Karpas-422 (cell line): ENCODE results near the gene PSMB11. TPM values are rescaled to one million over a fixed set of nuclear protein-coding genes. Genes with fewer than 3 reads are reported as not detected.

Experiments used
- DNase-seq: peaks from one replicate; pipeline ENCODE4 v3.0.0-alpha.2; 2015
- H2AFZ ChIP-seq: fragments of 200-600 bp; sonication (generic); 2 replicates; pipeline ENCODE4 v1.6.1; 2014; ENCODE audit warnings: antibody characterized with exemption, low read length, mixed read lengths
- H3K27ac ChIP-seq: fragments of 200-600 bp; sonication (generic); 2 replicates; pipeline ENCODE4 v1.5.1; 2014; ENCODE audit warnings: mild to moderate bottlenecking, low read length, moderate library complexity
- H3K27me3 ChIP-seq: fragments of 200-600 bp; sonication (generic); 2 replicates; pipeline ENCODE4 v1.6.1; 2014; ENCODE audit warnings: low read length, mixed read lengths
- H3K36me3 ChIP-seq: fragments of 200-600 bp; sonication (generic); 2 replicates; pipeline ENCODE4 v1.6.1; 2014; ENCODE audit warnings: low read length, mixed read lengths; ENCODE audit not compliant: insufficient read depth
- H3K4me1 ChIP-seq: fragments of 200-600 bp; sonication (generic); 2 replicates; pipeline ENCODE4 v1.6.1; 2014; ENCODE audit warnings: mild to moderate bottlenecking, low read length, mixed read lengths
- H3K4me2 ChIP-seq: fragments of 200-600 bp; sonication (generic); 2 replicates; pipeline ENCODE4 v1.6.1; 2014; ENCODE audit warnings: low read length, low read depth, mild to moderate bottlenecking; ENCODE audit not compliant: poor library complexity, severe bottlenecking
- H3K4me3 ChIP-seq: fragments of 200-600 bp; sonication (generic); 2 replicates; pipeline ENCODE4 v1.5.1; 2014; ENCODE audit warnings: mild to moderate bottlenecking, antibody characterized with exemption, low read length, mixed read lengths
- H3K79me2 ChIP-seq: fragments of 200-600 bp; sonication (generic); 2 replicates; pipeline ENCODE4 v1.6.1; 2014; ENCODE audit warnings: mild to moderate bottlenecking, low read length, mixed read lengths
- H3K9ac ChIP-seq: fragments of 200-600 bp; sonication (generic); 2 replicates; pipeline ENCODE4 v1.6.0; 2014; ENCODE audit warnings: low read length
- H3K9me2 ChIP-seq: fragments of 200-600 bp; sonication (generic), shearing (Covaris generic); replicated peaks from 2 replicates; pipeline ENCODE4 v1.6.0; 2014; ENCODE audit warnings: mild to moderate bottlenecking, low read length, moderate library complexity; ENCODE audit not compliant: insufficient read depth
- H3K9me3 ChIP-seq: fragments of 300-700, 200-600 bp; sonication (generic); 2 replicates; pipeline ENCODE4 v1.6.1; 2014; ENCODE audit warnings: low read length, mixed read lengths
- H4K20me1 ChIP-seq: fragments of 200-600 bp; sonication (generic); 2 replicates; pipeline ENCODE4 v1.6.1; 2014; ENCODE audit warnings: mild to moderate bottlenecking, antibody characterized with exemption, low read length, low read depth; ENCODE audit not compliant: insufficient read depth
- total RNA-seq: library from RNA; depleted of rRNA; stranded (reverse); fragments of >200 nt; shearing (Covaris generic); gene quantifications from 2 replicates; pipeline ENCODE4 v1.2.3, GENCODE V29; 2014; ENCODE audit warnings: low replicate concordance

Gene PSMB11
- total RNA-seq, 1 experiment from 2014 or later, result not detected

DNA sequence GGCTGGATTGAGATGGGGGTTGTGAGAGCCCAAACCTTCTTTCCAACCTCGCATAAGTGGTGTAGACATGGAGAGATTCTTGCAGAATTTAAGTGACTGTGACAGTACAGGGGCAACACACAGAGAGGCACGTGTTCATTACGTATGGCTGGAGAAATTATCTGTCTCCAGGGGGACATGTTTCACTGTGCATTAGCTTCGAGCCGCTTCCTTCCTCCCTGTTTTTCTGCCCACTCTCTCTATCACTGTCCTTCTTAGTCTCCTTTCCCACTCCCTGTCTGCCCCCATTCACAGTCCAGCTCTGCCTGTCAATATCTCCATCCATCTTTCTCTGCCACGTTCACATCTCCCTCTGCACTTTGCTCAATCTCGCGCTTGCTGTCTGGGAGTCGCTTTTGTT is 20.6 kb upstream of the PSMB11 start:
- Histone ChIP-seq H3K27ac (no peak overlapping the region), H3K4me1 (no peaks in the 10 kb centered on the region)

DNA sequence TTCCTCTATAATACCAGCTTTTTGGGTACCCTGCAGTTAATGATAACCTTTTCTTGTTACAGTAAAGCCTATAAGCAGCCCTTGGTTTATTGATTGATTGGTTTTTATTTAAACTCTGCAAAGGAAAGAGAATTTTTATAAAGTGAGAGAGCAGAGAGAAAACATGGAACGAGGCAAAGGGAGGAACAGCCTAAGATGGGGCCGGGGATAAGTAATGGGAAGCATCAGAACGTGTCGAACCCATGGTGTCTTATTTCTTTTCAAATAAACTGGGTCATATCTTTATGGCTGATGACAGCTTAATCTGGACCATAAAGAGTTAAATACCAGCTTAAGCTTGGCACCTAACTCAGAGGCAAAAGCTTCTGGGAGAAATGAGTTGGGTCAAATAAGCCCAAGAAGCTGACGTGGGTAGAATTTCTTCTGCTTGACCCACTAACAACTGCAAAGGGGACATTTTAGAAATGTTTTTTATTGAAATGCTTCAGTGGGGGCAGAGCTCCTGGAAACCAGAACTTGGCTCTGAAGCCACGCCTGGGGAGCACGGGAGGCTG is 20.0 kb upstream of the PSMB11 start:
- Histone ChIP-seq H3K9me3 (no peaks in the 10 kb centered on the region), H3K36me3 (peaks cover 5% of the 10 kb centered on the region; the same call in 1 of the 2 replicates), H4K20me1 (no peaks in the 10 kb centered on the region; the same call in 1 of the 2 replicates), H3K9me2 (no peaks in the 10 kb centered on the region), H3K27me3 (no peaks in the 10 kb centered on the region), H2AFZ (no peak overlapping the region), H3K4me3 (no peak overlapping the region), H3K4me2 (no peak overlapping the region), H3K4me1 (no peaks in the 10 kb centered on the region), H3K79me2 (no peaks in the 10 kb centered on the region), H3K9ac (no peak overlapping the region), H3K27ac (no peak overlapping the region)
- no peak for DNase-seq

More for the DNA sequence above, 20.6 kb upstream of the PSMB11 start:
- H3K9ac ChIP-seq, result no peak overlapping the region
- no peaks in the 10 kb centered on the region for H3K79me2 ChIP-seq
- H3K36me3 ChIP-seq, result peaks cover 5% of the 10 kb centered on the region; the same call in 1 of the 2 replicates
- no peak for DNase-seq
- no peak overlapping the region for H3K4me3 ChIP-seq
- H3K4me2 ChIP-seq, result no peak overlapping the region
- no peaks in the 10 kb centered on the region for H3K27me3 ChIP-seq
- no peak overlapping the region for H2AFZ ChIP-seq
- H3K9me2 ChIP-seq, result no peaks in the 10 kb centered on the region
- no peaks in the 10 kb centered on the region for H3K9me3 ChIP-seq
- H4K20me1 ChIP-seq, result no peaks in the 10 kb centered on the region; the same call in 1 of the 2 replicates

DNA sequence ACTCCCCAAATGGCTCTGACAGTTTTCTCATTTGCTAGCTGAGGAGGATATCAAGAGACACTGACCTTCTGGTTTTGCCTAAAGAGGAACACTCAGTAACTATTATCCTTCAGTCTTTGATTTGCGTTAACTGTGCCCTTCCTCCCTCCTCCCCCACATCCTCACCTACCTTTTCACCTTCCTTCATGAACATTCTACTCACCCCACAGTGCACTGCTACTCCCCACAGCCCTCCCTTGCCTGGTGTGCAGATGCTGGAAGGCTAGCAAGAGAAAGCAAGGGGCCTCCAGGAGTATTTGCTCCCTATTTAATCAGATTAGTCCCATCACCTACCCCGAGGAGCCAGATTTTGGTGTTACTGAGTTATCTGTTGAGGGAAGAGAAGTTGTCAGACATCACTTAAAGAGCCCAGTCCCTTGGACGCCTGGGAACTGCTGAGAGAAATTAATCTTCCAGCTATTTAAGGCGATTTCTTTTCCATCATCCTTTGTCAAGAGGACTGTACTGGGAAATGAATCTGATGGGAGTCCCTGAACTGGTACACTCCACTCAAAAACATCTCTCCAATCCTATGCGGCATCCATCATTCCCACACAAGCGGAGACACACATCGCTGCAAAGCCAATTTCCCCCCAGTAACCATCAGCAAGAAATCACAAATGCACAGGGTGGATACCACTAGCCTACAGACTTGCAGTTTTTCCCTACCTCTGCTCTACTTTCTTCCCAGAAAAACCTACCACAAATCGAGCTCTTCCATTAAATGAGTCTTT is 18.8 kb upstream of the PSMB11 start:
- H3K36me3 ChIP-seq, result peaks cover 5% of the 10 kb centered on the region; the same call in 1 of the 2 replicates
- no peak overlapping the region for H3K4me2 ChIP-seq
- no peaks in the 10 kb centered on the region; the same call in 1 of the 2 replicates for H4K20me1 ChIP-seq
- no peak for DNase-seq
- no peak overlapping the region for H2AFZ ChIP-seq
- H3K27me3 ChIP-seq, result no peaks in the 10 kb centered on the region
- no peak overlapping the region for H3K27ac ChIP-seq
- H3K4me1 ChIP-seq, result no peaks in the 10 kb centered on the region
- no peaks in the 10 kb centered on the region for H3K79me2 ChIP-seq
- H3K9me2 ChIP-seq, result no peaks in the 10 kb centered on the region
- H3K9ac ChIP-seq, result no peak overlapping the region
- H3K9me3 ChIP-seq, result no peaks in the 10 kb centered on the region
- no peak overlapping the region for H3K4me3 ChIP-seq

DNA sequence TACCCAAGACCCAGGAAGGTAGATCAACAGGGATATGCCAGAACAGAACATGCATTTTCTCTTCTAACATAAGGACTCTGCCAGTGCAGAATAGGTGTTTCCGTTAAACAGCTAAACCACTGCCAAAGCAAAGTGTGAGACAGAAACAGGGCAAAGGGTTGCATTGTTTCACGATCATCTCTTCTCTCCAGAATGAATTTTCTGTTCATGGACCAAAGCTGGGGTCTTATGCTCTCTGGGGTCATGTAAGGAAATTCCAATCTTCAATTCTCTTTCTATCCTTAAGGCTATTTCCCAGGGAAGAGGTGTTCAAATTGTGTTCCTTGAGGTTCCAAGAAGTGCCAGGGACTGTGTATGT is 18.2 kb upstream of the PSMB11 start:
- no peaks in the 10 kb centered on the region for H3K4me1 ChIP-seq
- H3K79me2 ChIP-seq, result peaks cover 3% of the 10 kb centered on the region; the same call in 1 of the 2 replicates
- H3K9me2 ChIP-seq, result no peaks in the 10 kb centered on the region
- DNase-seq, result no peak
- no peak overlapping the region for H3K27ac ChIP-seq
- H3K27me3 ChIP-seq, result no peaks in the 10 kb centered on the region
- no peak overlapping the region for H3K9ac ChIP-seq
- H3K4me2 ChIP-seq, result no peak overlapping the region
- H3K36me3 ChIP-seq, result peaks cover 9% of the 10 kb centered on the region; the same call in 1 of the 2 replicates
- no peak overlapping the region for H3K4me3 ChIP-seq
- no peak overlapping the region for H2AFZ ChIP-seq
- H4K20me1 ChIP-seq, result no peaks in the 10 kb centered on the region; the same call in 1 of the 2 replicates
- no peaks in the 10 kb centered on the region for H3K9me3 ChIP-seq

DNA sequence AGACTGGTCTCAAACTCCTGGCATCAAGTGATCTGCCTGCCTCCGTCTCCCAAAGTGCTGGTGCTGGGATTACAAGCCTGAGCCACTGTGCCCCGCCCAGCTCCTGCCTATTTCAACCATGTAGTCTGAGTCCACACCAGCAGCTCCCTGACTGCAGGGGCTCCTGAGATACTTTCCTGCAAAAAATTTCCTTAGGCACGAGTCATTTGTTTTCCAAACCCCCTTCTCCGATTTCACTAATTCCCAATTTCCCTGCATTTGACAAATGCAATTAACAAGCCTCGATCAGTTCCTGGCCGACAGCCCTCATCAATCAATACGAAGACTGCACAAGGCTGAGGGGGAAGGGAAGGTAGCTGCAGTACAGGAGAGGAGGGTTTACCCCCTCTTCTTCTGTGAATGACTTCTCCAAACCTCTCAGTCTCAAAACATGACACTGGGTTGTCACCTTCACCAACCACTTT is 17.4 kb upstream of the PSMB11 start:
- H3K4me2 ChIP-seq, result no peak overlapping the region
- H3K79me2 ChIP-seq, result peaks cover 7% of the 10 kb centered on the region; the same call in 1 of the 2 replicates
- H3K27me3 ChIP-seq, result no peaks in the 10 kb centered on the region
- no peak overlapping the region for H3K4me3 ChIP-seq
- no peaks in the 10 kb centered on the region for H3K9me3 ChIP-seq
- H2AFZ ChIP-seq, result no peak overlapping the region
- no peaks in the 10 kb centered on the region for H3K9me2 ChIP-seq
- no peak for DNase-seq
- H4K20me1 ChIP-seq, result no peaks in the 10 kb centered on the region; the same call in 1 of the 2 replicates
- H3K36me3 ChIP-seq, result peaks cover 16% of the 10 kb centered on the region; the same call in 1 of the 2 replicates
- H3K9ac ChIP-seq, result no peak overlapping the region
- H3K27ac ChIP-seq, result no peak overlapping the region
- H3K4me1 ChIP-seq, result no peaks in the 10 kb centered on the region

DNA sequence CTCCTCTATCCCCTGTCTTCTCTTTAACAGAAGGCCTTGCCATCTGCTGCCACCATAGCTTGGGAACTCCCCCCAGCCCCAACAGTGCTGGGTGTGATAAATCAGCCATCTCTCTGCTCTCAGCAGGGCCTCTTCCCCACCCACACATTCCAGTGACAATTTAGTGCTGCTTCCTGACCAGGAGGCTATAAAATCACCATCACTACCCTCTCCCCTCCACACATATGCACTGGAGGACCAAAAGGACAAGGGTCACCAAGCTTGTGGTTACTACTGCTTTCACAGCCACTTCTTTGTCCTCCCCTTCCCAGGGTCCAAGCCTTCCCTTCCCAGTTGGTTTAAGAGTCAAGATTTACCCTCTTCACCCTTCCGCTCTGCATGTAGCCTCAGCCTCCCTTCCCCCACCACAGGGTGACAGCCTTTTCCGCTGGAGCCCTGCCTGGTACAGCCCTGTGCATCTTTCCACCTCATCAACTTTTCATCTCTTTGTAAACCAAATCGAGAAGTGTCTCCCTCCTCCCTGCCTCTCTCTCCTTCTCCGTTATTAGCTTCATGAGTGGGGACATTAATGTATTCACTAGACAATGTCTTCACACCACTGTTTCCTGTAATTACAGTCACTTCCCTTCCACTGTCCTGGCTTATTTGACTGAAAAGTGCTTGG is 16.7 kb upstream of the PSMB11 start:
- Histone ChIP-seq H3K4me1 (no peaks in the 10 kb centered on the region), H3K27me3 (no peaks in the 10 kb centered on the region), H3K9me2 (no peaks in the 10 kb centered on the region), H4K20me1 (no peaks in the 10 kb centered on the region; the same call in 1 of the 2 replicates), H3K9ac (no peak overlapping the region), H3K4me3 (no peak overlapping the region), H2AFZ (no peak overlapping the region), H3K4me2 (no peak overlapping the region), H3K79me2 (peaks cover 7% of the 10 kb centered on the region; the same call in 1 of the 2 replicates), H3K36me3 (peaks cover 16% of the 10 kb centered on the region; the same call in 1 of the 2 replicates), H3K9me3 (no peaks in the 10 kb centered on the region), H3K27ac (no peak overlapping the region)
- no peak for DNase-seq

DNA sequence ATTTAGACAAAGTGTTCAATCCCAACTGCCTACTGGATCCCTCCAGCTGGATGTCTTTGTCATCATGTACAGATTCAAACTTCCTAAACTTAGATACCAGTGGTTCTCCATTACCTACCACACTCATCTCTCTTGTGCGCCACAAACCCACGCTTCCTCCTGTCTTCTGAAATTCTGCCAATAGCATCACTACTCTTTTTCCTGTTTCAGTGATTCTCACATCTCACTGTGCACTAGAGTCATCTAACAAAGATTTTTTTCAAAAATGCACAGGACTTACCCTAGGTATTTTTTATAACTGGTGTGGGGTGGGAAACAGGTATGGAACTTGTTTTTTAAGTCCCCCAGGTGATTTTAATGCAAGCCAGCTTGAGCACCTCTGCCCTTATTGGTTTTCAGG is 13.2 kb upstream of the PSMB11 start:
- no peaks in the 10 kb centered on the region for H3K9me3 ChIP-seq
- H2AFZ ChIP-seq, result no peak overlapping the region
- H3K36me3 ChIP-seq, result peaks cover 34% of the 10 kb centered on the region
- no peaks in the 10 kb centered on the region for H3K27me3 ChIP-seq
- no peak overlapping the region for H3K9ac ChIP-seq
- peaks cover 17% of the 10 kb centered on the region for H3K79me2 ChIP-seq
- H3K4me2 ChIP-seq, result no peak overlapping the region
- H3K27ac ChIP-seq, result no peak overlapping the region
- H4K20me1 ChIP-seq, result no peaks in the 10 kb centered on the region
- no peak overlapping the region for H3K4me3 ChIP-seq
- peaks cover 6% of the 10 kb centered on the region for H3K4me1 ChIP-seq
- no peaks in the 10 kb centered on the region for H3K9me2 ChIP-seq
- no peak for DNase-seq

DNA sequence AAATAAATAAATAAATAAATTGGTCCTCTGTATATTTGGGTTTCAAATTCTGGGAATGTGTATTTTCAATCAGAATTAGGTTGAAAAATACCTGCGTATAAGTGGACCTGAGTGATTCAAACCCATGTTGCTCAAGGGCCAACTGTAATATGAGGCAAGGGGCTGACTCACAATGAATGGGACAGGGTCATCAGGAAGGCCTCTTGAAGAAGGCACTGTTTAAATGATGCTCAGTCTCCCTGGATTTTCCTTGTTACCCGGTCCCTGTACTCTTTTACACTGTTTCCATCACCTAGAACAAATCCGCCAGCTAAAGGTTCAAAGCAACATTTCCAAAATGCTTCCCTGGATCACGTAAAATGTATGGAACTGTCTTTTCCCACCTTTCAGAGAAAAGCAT is 11.1 kb upstream of the PSMB11 start:
- H3K79me2 ChIP-seq, result peaks cover 26% of the 10 kb centered on the region
- H3K9ac ChIP-seq, result no peak overlapping the region
- no peak overlapping the region for H3K4me2 ChIP-seq
- peaks cover 34% of the 10 kb centered on the region for H3K36me3 ChIP-seq
- no peaks in the 10 kb centered on the region for H3K9me3 ChIP-seq
- H3K27ac ChIP-seq, result no peak overlapping the region
- DNase-seq, result no peak
- no peak overlapping the region for H2AFZ ChIP-seq
- H3K4me3 ChIP-seq, result no peak overlapping the region
- peaks cover 14% of the 10 kb centered on the region for H3K4me1 ChIP-seq
- no peaks in the 10 kb centered on the region for H3K9me2 ChIP-seq
- H3K27me3 ChIP-seq, result no peaks in the 10 kb centered on the region
- H4K20me1 ChIP-seq, result no peaks in the 10 kb centered on the region
